MM.1S (cell line): Measurements from ENCODE around the gene HABP2.

Experiments
- EZH2phosphoT487 ChIP-seq: fragments of 300-600 bp; sonication (generic); IDR thresholded peaks from 2 replicates; pipeline ENCODE4 v1.6.1; 2018; ENCODE audit warnings: antibody characterized with exemption, low read length
- TF ChIP-seq, protein P1 (sequence below): fragments of 300-600 bp; sonication (generic); IDR thresholded peaks from 2 replicates; pipeline ENCODE4 v1.5.1; 2016; ENCODE audit warnings: antibody characterized with exemption, low read length, mixed read lengths

DNA sequence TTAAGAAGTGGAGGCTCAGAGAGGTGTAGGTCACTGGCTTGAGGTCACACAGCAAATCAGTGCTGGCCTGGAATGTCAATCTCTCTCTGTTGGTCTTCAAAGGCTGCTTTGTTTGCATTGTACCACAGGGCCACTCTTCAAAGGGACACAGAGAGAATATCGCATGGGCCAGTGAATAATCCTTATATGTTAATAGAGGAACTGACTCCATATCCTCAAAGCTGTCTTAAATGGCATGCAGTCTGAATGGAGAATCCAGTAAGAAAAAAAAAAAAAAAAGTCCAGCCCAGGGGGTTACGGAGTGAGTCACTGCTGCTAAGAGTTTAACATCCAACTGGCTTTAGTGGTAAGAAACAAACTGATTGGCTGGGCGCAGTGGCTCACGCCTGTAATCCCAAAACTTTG is 56.9 kb downstream of the HABP2 start:
- no peak for TF ChIP-seq EZH2phosphoT487
- TF ChIP-seq, protein P1, sequence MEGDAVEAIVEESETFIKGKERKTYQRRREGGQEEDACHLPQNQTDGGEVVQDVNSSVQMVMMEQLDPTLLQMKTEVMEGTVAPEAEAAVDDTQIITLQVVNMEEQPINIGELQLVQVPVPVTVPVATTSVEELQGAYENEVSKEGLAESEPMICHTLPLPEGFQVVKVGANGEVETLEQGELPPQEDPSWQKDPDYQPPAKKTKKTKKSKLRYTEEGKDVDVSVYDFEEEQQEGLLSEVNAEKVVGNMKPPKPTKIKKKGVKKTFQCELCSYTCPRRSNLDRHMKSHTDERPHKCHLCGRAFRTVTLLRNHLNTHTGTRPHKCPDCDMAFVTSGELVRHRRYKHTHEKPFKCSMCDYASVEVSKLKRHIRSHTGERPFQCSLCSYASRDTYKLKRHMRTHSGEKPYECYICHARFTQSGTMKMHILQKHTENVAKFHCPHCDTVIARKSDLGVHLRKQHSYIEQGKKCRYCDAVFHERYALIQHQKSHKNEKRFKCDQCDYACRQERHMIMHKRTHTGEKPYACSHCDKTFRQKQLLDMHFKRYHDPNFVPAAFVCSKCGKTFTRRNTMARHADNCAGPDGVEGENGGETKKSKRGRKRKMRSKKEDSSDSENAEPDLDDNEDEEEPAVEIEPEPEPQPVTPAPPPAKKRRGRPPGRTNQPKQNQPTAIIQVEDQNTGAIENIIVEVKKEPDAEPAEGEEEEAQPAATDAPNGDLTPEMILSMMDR, result no peak
